Hepatocyte (in vitro differentiated cells): ENCODE data around the gene IREB2. TPM values are rescaled to one million over a fixed set of nuclear protein-coding genes. Genes with fewer than 3 reads are reported as not detected.
A peak's percentile ranks its signal among the peaks of the same experiment; 100 is the strongest.
"Not testable (repeated sequence)": the region's sequence is repeated elsewhere in the genome, so short reads cannot be mapped to it uniquely, and the experiment has no call there.

ENCODE experiments used
- DNase-seq: peaks from one replicate; pipeline ENCODE4 v3.0.0-alpha.2; 2016; ENCODE audit warnings: low spot score
- H2AFZ ChIP-seq: fragments of 200-600 bp; sonication (generic); 2 replicates; pipeline ENCODE4 v1.6.0; 2016; ENCODE audit warnings: antibody characterized with exemption, mild to moderate bottlenecking
- H3K27ac ChIP-seq: fragments of 200-600 bp; sonication (generic); 2 replicates; pipeline ENCODE4 v1.5.1; 2016; ENCODE audit warnings: mild to moderate bottlenecking
- H3K27me3 ChIP-seq: fragments of 200-600 bp; sonication (generic); 2 replicates; pipeline ENCODE4 v1.6.1; 2016
- H3K36me3 ChIP-seq: fragments of 200-600 bp; sonication (generic); replicated peaks from 2 replicates; pipeline ENCODE4 v1.5.1; 2016; ENCODE audit warnings: low read depth; ENCODE audit not compliant: insufficient read depth
- H3K4me1 ChIP-seq: fragments of 200-600 bp; sonication (generic); 2 replicates; pipeline ENCODE4 v1.5.1; 2016; ENCODE audit warnings: mild to moderate bottlenecking, moderate library complexity; ENCODE audit not compliant: insufficient read depth
- H3K4me2 ChIP-seq: fragments of 200-600 bp; sonication (generic); 2 replicates; pipeline ENCODE4 v1.6.0; 2016
- H3K4me3 ChIP-seq: fragments of 200-600 bp; sonication (generic); 2 replicates; pipeline ENCODE4 v1.5.1; 2016; ENCODE audit warnings: mild to moderate bottlenecking
- H3K79me2 ChIP-seq: fragments of 200-600 bp; sonication (generic); 2 replicates; pipeline ENCODE4 v1.6.0; 2017; ENCODE audit warnings: mild to moderate bottlenecking
- H3K9me2 ChIP-seq: fragments of 200-600 bp; sonication (generic); replicated peaks from 2 replicates; pipeline ENCODE4 v1.6.0; 2017; ENCODE audit warnings: mild to moderate bottlenecking; ENCODE audit not compliant: insufficient read depth
- H3K9me3 ChIP-seq: fragments of 200-600 bp; sonication (generic); 2 replicates; pipeline ENCODE4 v1.5.1; 2016; ENCODE audit warnings: low read depth, mild to moderate bottlenecking
- H4K20me1 ChIP-seq: fragments of 200-600 bp; sonication (generic); 2 replicates; pipeline ENCODE4 v1.6.0; 2016; ENCODE audit warnings: mild to moderate bottlenecking; ENCODE audit not compliant: insufficient read depth, poor library complexity, severe bottlenecking
- CTCF ChIP-seq: fragments of 200-600 bp; sonication (generic); IDR thresholded peaks from 2 replicates; pipeline ENCODE4 v1.5.1; 2016; ENCODE audit warnings: antibody characterized with exemption, mild to moderate bottlenecking; ENCODE audit not compliant: poor library complexity
- EZH2 ChIP-seq: fragments of 200-600 bp; sonication (generic); IDR thresholded peaks from 2 replicates; pipeline ENCODE4 v1.6.1; 2016; ENCODE audit warnings: antibody characterized with exemption, mild to moderate bottlenecking, borderline replicate concordance
- EZH2phosphoT487 ChIP-seq: fragments of 200-600 bp; sonication (generic); IDR thresholded peaks from one replicate; pipeline ENCODE4 v1.6.1; 2018; ENCODE audit warnings: antibody characterized with exemption, mild to moderate bottlenecking, low read depth, moderate library complexity; ENCODE audit not compliant: unreplicated experiment, severe bottlenecking
- WGBS: methylation state at CpG from one replicate; pipeline ENCODE4 v1.1.6; 2016; ENCODE audit warnings: low lambda C conversion rate; ENCODE audit errors: missing lambda C conversion rate; 5-methylcytosine and 5-hydroxymethylcytosine counted together
- polyA plus RNA-seq: library from polyadenylated mRNA; unstranded; fragments of >200 nt; fragmentation: Nextera tagmentation; extraction: Ambion mirVana; gene quantifications from 2 replicates; pipeline ENCODE4 v1.2.1, GENCODE V29; 2016
- total RNA-seq: library from RNA; depleted of rRNA; stranded (reverse); fragments of >200 nt; gene quantifications from 2 replicates; pipeline ENCODE4 v1.2.3, GENCODE V29; 2014

IREB2 gene
- total and polyA plus RNA-seq, 2 experiments from 2014 or later: 20.4 to 54.0 TPM

- no peaks in the 10 kb centered on the region for H4K20me1 ChIP-seq
- 51% methylated on average over 2 of the region's 2 CpGs for WGBS
- no peak overlapping the region for H2AFZ ChIP-seq
- no peaks in the 10 kb centered on the region for H3K79me2 ChIP-seq
- H3K4me2 ChIP-seq: no peak overlapping the region
- peak; percentile 38 for DNase-seq
- no peak overlapping the region for H3K27ac ChIP-seq
- H3K9me2 ChIP-seq: no peaks in the 10 kb centered on the region
- H3K36me3 ChIP-seq: no peaks in the 10 kb centered on the region
- TF ChIP-seq EZH2phosphoT487 (no peak), CTCF (no peak), EZH2 (no peak)
- H3K27me3 ChIP-seq: no peaks in the 10 kb centered on the region
- H3K4me1 ChIP-seq: no peaks in the 10 kb centered on the region
- H3K9me3 ChIP-seq: no peaks in the 10 kb centered on the region
- H3K4me3 ChIP-seq: no peak overlapping the region
Measured at GRCh38 chr15:78429477-78429876, 8.5 kb upstream of the IREB2 start.

GRCh38 chr15:78431955-78432354 lies 6.1 kb upstream of the IREB2 start:
- Histone ChIP-seq H3K4me2 (no peak overlapping the region), H3K27ac (no peak overlapping the region), H4K20me1 (no peaks in the 10 kb centered on the region), H3K4me3 (no peak overlapping the region), H3K9me3 (no peaks in the 10 kb centered on the region), H2AFZ (no peak overlapping the region), H3K9me2 (no peaks in the 10 kb centered on the region), H3K27me3 (no peaks in the 10 kb centered on the region), H3K36me3 (no peaks in the 10 kb centered on the region), H3K4me1 (peaks cover 3% of the 10 kb centered on the region), H3K79me2 (no peaks in the 10 kb centered on the region)
- 0% methylated on average over 1 of the region's 1 CpG for WGBS
- no peak for DNase-seq
- no peak for TF ChIP-seq CTCF
- no peak for TF ChIP-seq EZH2phosphoT487

- Histone ChIP-seq H3K79me2 (no peaks in the 10 kb centered on the region), H4K20me1 (no peaks in the 10 kb centered on the region), H3K9me2 (no peaks in the 10 kb centered on the region), H3K36me3 (no peaks in the 10 kb centered on the region), H3K27me3 (no peaks in the 10 kb centered on the region), H3K4me1 (peaks cover 7% of the 10 kb centered on the region), H3K4me3 (no peak overlapping the region), H3K27ac (no peak overlapping the region), H2AFZ (no peak overlapping the region), H3K9me3 (no peaks in the 10 kb centered on the region), H3K4me2 (no peak overlapping the region)
- no peak for DNase-seq
- TF ChIP-seq EZH2phosphoT487: no peak
- no peak for TF ChIP-seq CTCF
- no peak for TF ChIP-seq EZH2
- WGBS: 93% methylated on average over 1 of the region's 1 CpG
Measured at GRCh38 chr15:78432664-78433063, 5.4 kb upstream of the IREB2 start.

- TF ChIP-seq EZH2: no peak
- no peak for TF ChIP-seq CTCF
- TF ChIP-seq EZH2phosphoT487: no peak
- no peak for DNase-seq
- no peak overlapping the region for H2AFZ ChIP-seq
- no peaks in the 10 kb centered on the region for H3K9me3 ChIP-seq
- 75% methylated on average over 8 of the region's 8 CpGs for WGBS
- no peak overlapping the region for H3K27ac ChIP-seq
- peaks cover 7% of the 10 kb centered on the region for H3K4me1 ChIP-seq
- H3K9me2 ChIP-seq: no peaks in the 10 kb centered on the region
- H3K4me2 ChIP-seq: no peak overlapping the region
- no peaks in the 10 kb centered on the region for H3K36me3 ChIP-seq
- H3K27me3 ChIP-seq: no peaks in the 10 kb centered on the region
- peaks cover 9% of the 10 kb centered on the region for H3K79me2 ChIP-seq
- no peak overlapping the region for H3K4me3 ChIP-seq
- H4K20me1 ChIP-seq: no peaks in the 10 kb centered on the region
Measured at GRCh38 chr15:78434134-78434533, 3.9 kb upstream of the IREB2 start.

DNA sequence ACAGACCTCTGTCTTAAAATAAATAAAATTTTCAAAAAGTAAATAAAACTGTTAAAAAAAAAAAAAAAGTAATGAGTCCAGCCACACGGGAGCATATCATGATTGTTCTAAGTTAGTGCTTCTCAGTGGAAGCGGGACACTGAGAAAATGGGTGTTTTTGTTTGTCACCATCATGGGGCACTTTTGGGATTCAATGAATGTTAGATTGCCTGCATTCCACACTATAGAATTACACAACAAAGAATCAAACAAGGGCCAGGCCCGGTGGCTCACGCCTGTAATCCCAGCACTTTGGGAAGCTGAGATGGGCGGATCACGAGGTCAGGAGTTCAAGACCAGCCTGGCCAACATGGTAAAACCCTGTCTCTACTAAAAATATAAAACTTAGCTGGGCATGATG lies 3.3 kb upstream of the IREB2 start:
- 79% methylated on average over 6 of the region's 6 CpGs for WGBS

More for the DNA sequence above, 3.3 kb upstream of the IREB2 start:
- H3K4me3 ChIP-seq, DNase-seq, H3K9me3 ChIP-seq, H3K27me3 ChIP-seq, H4K20me1 ChIP-seq, H3K9me2 ChIP-seq, H2AFZ ChIP-seq, H3K36me3 ChIP-seq, H3K27ac ChIP-seq, H3K4me2 ChIP-seq: not testable (repeated sequence)
- H3K79me2 ChIP-seq: peaks cover 15% of the 10 kb centered on the region
- H3K4me1 ChIP-seq: peaks cover 12% of the 10 kb centered on the region
